H54 (cell line): ENCODE data around the gene ID1.
"Not testable (repeated sequence)": the region's sequence is repeated elsewhere in the genome, so short reads cannot be mapped to it uniquely, and the experiment has no call there.

Source experiments
- DNase-seq: peaks from one replicate; pipeline ENCODE4 v3.0.0; 2011; ENCODE audit warnings: low spot score, mixed read lengths; ENCODE audit not compliant: insufficient read length
- FAIRE-seq: peaks from 3 replicates; lab custom pipeline; 2011; peaks lifted over from hg19 to GRCh38; lab: Jason Lieb, UNC
- POLR2A ChIP-seq: IDR thresholded peaks from 2 replicates; pipeline ENCODE4 v1.6.1; 2011; ENCODE audit warnings: low read depth, mild to moderate bottlenecking, low read length

Gene ID1

GRCh38 chr20:31602779-31603441 is 2.2 kb upstream of the ID1 start:
- DNase-seq (no peak), FAIRE-seq (peak; percentile 33)
- no peak for TF ChIP-seq POLR2A

- TF ChIP-seq POLR2A: peak; percentile 80
- DNase-seq (peak; percentile 70), FAIRE-seq (no peak)
Observed at GRCh38 chr20:31603822-31604566, 1.1 kb upstream of the ID1 start.

- FAIRE-seq (no peak), DNase-seq (no peak)
- TF ChIP-seq POLR2A: no peak
Observed at GRCh38 chr20:31604567-31605030, 490 bp upstream of the ID1 start.

- no peak for DNase-seq
- TF ChIP-seq POLR2A: no peak; the same call in none of the 2 replicates
- no peak for FAIRE-seq
Observed at GRCh38 chr20:31605902-31606803, 1.1 kb downstream of the ID1 start.

GRCh38 chr20:31606804-31607639 is 1.9 kb downstream of the ID1 start:
- no peak for FAIRE-seq
- peak; percentile 86 for TF ChIP-seq POLR2A
- DNase-seq: peak; percentile 60

- FAIRE-seq (no peak), DNase-seq (no peak)
- TF ChIP-seq POLR2A: no peak
Observed at GRCh38 chr20:31607640-31608250, 2.7 kb downstream of the ID1 start.

GRCh38 chr20:31608251-31608945 is 3.3 kb downstream of the ID1 start:
- no peak for DNase-seq
- FAIRE-seq: no peak
- no peak for TF ChIP-seq POLR2A

GRCh38 chr20:31612271-31612640 is 7.2 kb downstream of the ID1 start:
- FAIRE-seq, DNase-seq: not testable (repeated sequence)

GRCh38 chr20:31615416-31615815 is 10.3 kb downstream of the ID1 start:
- DNase-seq (no peak), FAIRE-seq (no peak)
- TF ChIP-seq POLR2A: no peak

GRCh38 chr20:31617432-31618104 is 12.5 kb downstream of the ID1 start:
- no peak for DNase-seq
- TF ChIP-seq POLR2A: no peak
- FAIRE-seq: no peak

- no peak for FAIRE-seq
- DNase-seq: no peak
- TF ChIP-seq POLR2A: no peak
Observed at GRCh38 chr20:31620246-31620645, 15.2 kb downstream of the ID1 start.

- not testable (repeated sequence) for FAIRE-seq, DNase-seq
Observed at GRCh38 chr20:31623123-31623505, 18.0 kb downstream of the ID1 start.

- not testable (repeated sequence) for DNase-seq, FAIRE-seq
Observed at GRCh38 chr20:31626534-31626933, 21.4 kb downstream of the ID1 start.

- not testable (repeated sequence) for FAIRE-seq, DNase-seq
Observed at GRCh38 chr20:31628057-31628456, 23.0 kb downstream of the ID1 start.
